ENCODE results near the gene TENM3. TPM values are rescaled to one million over a fixed set of nuclear protein-coding genes. Genes with fewer than 3 reads are reported as not detected.

The TENM3 gene
- total RNA-seq, 1 experiment from 2014 or later, result 0.87 TPM

GRCh38 chr4:182827166-182827565 is 584.0 kb downstream of the TENM3 start:
- CTCF ChIA-PET, result no interaction called here
- Histone ChIP-seq H3K36me3 (ENCODE audit: low read depth, low read length) (no peaks in the 10 kb centered on the region), H2AFZ (ENCODE audit: low read length) (no peak overlapping the region), H3K79me2 (ENCODE audit: low read length) (no peaks in the 10 kb centered on the region), H3K4me2 (ENCODE audit: low read length) (no peak overlapping the region), H3K9ac (ENCODE audit: low read length) (no peak overlapping the region), H3K4me1 (ENCODE audit: insufficient read depth, low read length) (no peaks in the 10 kb centered on the region; the same call in 1 of the 2 replicates), H3K27ac (ENCODE audit: low read length) (no peak overlapping the region), H3K9me3 (ENCODE audit: low read length) (no peaks in the 10 kb centered on the region), H3K4me3 (ENCODE audit: low read length) (no peak overlapping the region), H3K9me2 (replicated peaks; ENCODE audit: low read length) (no peaks in the 10 kb centered on the region), H4K20me1 (ENCODE audit: low read length) (no peaks in the 10 kb centered on the region), H3F3A (ENCODE audit: low read length, unreplicated experiment) (no peaks in the 10 kb centered on the region), H3K27me3 (ENCODE audit: low read length) (no peaks in the 10 kb centered on the region)
- TF ChIP-seq CTCF (conservative IDR thresholded peaks at IDR 0.05; ENCODE audit: low read depth, low read length) (no peak), EZH2phosphoT487 (IDR thresholded peaks at IDR 0.05; ENCODE audit: borderline replicate concordance, low read length) (no peak)
- no peak for ATAC-seq
- POLR2A ChIA-PET (ENCODE audit: unreplicated experiment), result no interaction called here
- BruUV-seq (replicated peaks), result no TSS peak
- intact Hi-C loops (cut with micrococcal nuclease), result loop anchor here (5.0 kb wide), 1 partner anchor 55 kb away; no protein-coding TSS in a partner anchor
- no peak for DNase-seq

DNA sequence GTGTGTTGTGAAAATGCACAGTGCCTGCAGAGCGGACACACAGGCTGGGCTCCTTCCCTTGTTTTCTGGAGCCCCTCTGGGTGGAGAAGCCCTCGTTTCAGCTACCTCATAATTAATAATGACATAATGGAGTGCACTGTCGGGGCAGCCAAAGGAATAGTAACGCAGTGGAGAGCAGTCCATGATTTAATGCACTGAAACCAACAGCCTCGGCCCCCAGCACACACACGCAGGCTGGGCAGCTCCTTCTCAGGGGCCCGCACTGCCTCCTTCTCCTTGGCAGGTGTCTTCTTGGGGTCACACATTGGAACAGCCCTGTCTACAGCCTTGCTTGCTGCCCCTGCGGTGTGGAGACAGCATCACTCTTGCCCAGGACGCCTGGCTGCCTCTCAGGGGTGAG is 584.8 kb downstream of the TENM3 start:
- Histone ChIP-seq H3K9ac (ENCODE audit: low read length) (no peak overlapping the region), H3F3A (ENCODE audit: low read length, unreplicated experiment) (no peaks in the 10 kb centered on the region), H3K27me3 (ENCODE audit: low read length) (no peaks in the 10 kb centered on the region), H3K4me3 (ENCODE audit: low read length) (no peak overlapping the region), H3K9me3 (ENCODE audit: low read length) (no peaks in the 10 kb centered on the region), H2AFZ (ENCODE audit: low read length) (no peak overlapping the region), H3K4me2 (ENCODE audit: low read length) (no peak overlapping the region), H3K27ac (ENCODE audit: low read length) (no peak overlapping the region), H3K79me2 (ENCODE audit: low read length) (no peaks in the 10 kb centered on the region), H4K20me1 (ENCODE audit: low read length) (no peaks in the 10 kb centered on the region), H3K4me1 (ENCODE audit: insufficient read depth, low read length) (no peaks in the 10 kb centered on the region; the same call in 1 of the 2 replicates), H3K9me2 (replicated peaks; ENCODE audit: low read length) (no peaks in the 10 kb centered on the region), H3K36me3 (ENCODE audit: low read depth, low read length) (no peaks in the 10 kb centered on the region)
- intact Hi-C loops (cut with micrococcal nuclease), result loop anchor here (5.0 kb wide), 1 partner anchor 54 kb away; no protein-coding TSS in a partner anchor
- BruUV-seq (replicated peaks), result no TSS peak
- no peak for DNase-seq
- TF ChIP-seq CTCF (conservative IDR thresholded peaks at IDR 0.05; ENCODE audit: low read depth, low read length), result no peak
- no peak for TF ChIP-seq EZH2 (IDR thresholded peaks at IDR 0.05; ENCODE audit: low read length, unreplicated experiment)
- no peak for TF ChIP-seq EZH2phosphoT487 (IDR thresholded peaks at IDR 0.05; ENCODE audit: borderline replicate concordance, low read length)
- ChIA-PET CTCF (interaction anchor here (0.6 kb wide), 1 partner anchor 605 kb away, joined by 6 read pairs; no protein-coding TSS in a partner anchor), POLR2A (ENCODE audit: unreplicated experiment) (no interaction called here)
- ATAC-seq, result no peak

DNA sequence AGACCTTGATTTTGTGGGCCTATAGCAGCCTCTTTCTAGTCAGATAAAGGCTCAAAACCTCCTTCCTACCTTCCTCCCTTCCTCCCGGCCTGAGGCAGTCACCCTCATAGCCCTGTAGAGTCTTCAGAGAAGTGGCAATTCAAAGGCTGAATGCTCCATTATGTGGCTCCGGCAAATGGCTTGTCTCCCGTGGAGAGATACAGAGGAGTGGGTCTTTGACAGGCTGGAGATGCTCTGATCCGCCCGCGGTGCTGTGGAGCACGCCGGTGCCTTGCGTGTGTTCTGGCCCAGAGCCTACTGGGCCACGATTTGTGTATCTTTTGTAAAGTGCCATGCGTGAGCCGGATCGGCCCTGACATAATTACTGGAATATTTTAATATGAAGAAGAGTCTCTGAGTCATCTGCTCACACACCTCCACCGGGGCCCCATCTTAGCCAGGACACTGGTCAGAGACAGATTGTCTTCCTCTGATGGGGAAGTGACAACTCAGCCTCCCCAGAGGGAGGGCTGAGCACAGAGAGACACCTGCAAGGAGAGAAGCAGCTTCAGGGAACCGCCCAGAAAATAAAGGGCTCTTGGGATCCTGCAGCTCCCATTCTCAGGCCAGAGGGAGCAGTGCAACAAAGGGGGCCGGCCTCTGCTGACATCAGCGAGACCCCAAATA is 585.3 kb downstream of the TENM3 start:
- CTCF ChIA-PET, result no interaction called here
- no peak overlapping the region for H2AFZ ChIP-seq (ENCODE audit: low read length)
- H4K20me1 ChIP-seq (ENCODE audit: low read length), result no peaks in the 10 kb centered on the region
- no peaks in the 10 kb centered on the region for H3K27me3 ChIP-seq (ENCODE audit: low read length)
- no peak overlapping the region for H3K4me2 ChIP-seq (ENCODE audit: low read length)
- ATAC-seq, result peak; percentile 55
- H3K9me3 ChIP-seq (ENCODE audit: low read length), result no peaks in the 10 kb centered on the region
- H3K9me2 ChIP-seq (replicated peaks; ENCODE audit: low read length), result no peaks in the 10 kb centered on the region
- DNase-seq, result peak; percentile 42
- H3K4me3 ChIP-seq (ENCODE audit: low read length), result no peak overlapping the region
- H3F3A ChIP-seq (ENCODE audit: low read length, unreplicated experiment), result no peaks in the 10 kb centered on the region
- H3K4me1 ChIP-seq (ENCODE audit: insufficient read depth, low read length), result no peaks in the 10 kb centered on the region; the same call in 1 of the 2 replicates
- no peak overlapping the region for H3K9ac ChIP-seq (ENCODE audit: low read length)
- no TSS peak for BruUV-seq (replicated peaks)
- intact Hi-C loops (cut with micrococcal nuclease), result loop anchor here (5.0 kb wide), 1 partner anchor 54 kb away; no protein-coding TSS in a partner anchor
- TF ChIP-seq EZH2phosphoT487 (IDR thresholded peaks at IDR 0.05; ENCODE audit: borderline replicate concordance, low read length) (no peak), CTCF (conservative IDR thresholded peaks at IDR 0.05; ENCODE audit: low read depth, low read length) (no peak), EZH2 (IDR thresholded peaks at IDR 0.05; ENCODE audit: low read length, unreplicated experiment) (no peak)
- no peaks in the 10 kb centered on the region for H3K79me2 ChIP-seq (ENCODE audit: low read length)
- H3K27ac ChIP-seq (ENCODE audit: low read length), result no peak overlapping the region
- H3K36me3 ChIP-seq (ENCODE audit: low read depth, low read length), result no peaks in the 10 kb centered on the region
- POLR2A ChIA-PET (ENCODE audit: unreplicated experiment), result no interaction called here
